GM10266 (cell line): Measurements from ENCODE around the gene PTN.
"Not testable (repeated sequence)": the region's sequence is repeated elsewhere in the genome, so short reads cannot be mapped to it uniquely, and the experiment has no call there.

Experiments
- DNase-seq: peaks from one replicate; pipeline ENCODE4 v3.0.0; 2012; ENCODE audit errors: extremely low spot score
- CTCF ChIP-seq: IDR thresholded peaks from 2 replicates; pipeline ENCODE4 v1.5.1; 2012; ENCODE audit warnings: mild to moderate bottlenecking, low read depth; ENCODE audit not compliant: control insufficient read depth, insufficient read depth; ENCODE audit errors: missing control alignments

The PTN gene

GRCh38 chr7:137269240-137269639 lies 74.3 kb downstream of the PTN start:
- DNase-seq = no peak
- TF ChIP-seq CTCF = no peak

GRCh38 chr7:137268001-137268865 lies 75.3 kb downstream of the PTN start:
- not testable (repeated sequence) for DNase-seq

- DNase-seq = no peak
- no peak for TF ChIP-seq CTCF
Observed at GRCh38 chr7:137266764-137267163, 76.8 kb downstream of the PTN start.

- not testable (repeated sequence) for DNase-seq
Observed at GRCh38 chr7:137265480-137265879, 78.1 kb downstream of the PTN start.

- TF ChIP-seq CTCF = no peak
- DNase-seq = no peak
Observed at GRCh38 chr7:137262599-137262998, 80.9 kb downstream of the PTN start.

GRCh38 chr7:137258552-137258951 lies 85.0 kb downstream of the PTN start:
- no peak for DNase-seq
- no peak for TF ChIP-seq CTCF

- DNase-seq = no peak
- no peak for TF ChIP-seq CTCF
Observed at GRCh38 chr7:137254766-137255165, 88.8 kb downstream of the PTN start.

- no peak for TF ChIP-seq CTCF
- DNase-seq = no peak
Observed at GRCh38 chr7:137245890-137246289, 97.6 kb downstream of the PTN start.
